ENCODE data around the gene MACROH2A2. TPM values are rescaled to one million over a fixed set of nuclear protein-coding genes. Genes with fewer than 3 reads are reported as not detected.
"Not testable (repeated sequence)": the region's sequence is repeated elsewhere in the genome, so short reads cannot be mapped to it uniquely, and the experiment has no call there.

Gene MACROH2A2
- total RNA-seq (15.2 TPM), polyA plus RNA-seq (18.4 TPM)

DNA sequence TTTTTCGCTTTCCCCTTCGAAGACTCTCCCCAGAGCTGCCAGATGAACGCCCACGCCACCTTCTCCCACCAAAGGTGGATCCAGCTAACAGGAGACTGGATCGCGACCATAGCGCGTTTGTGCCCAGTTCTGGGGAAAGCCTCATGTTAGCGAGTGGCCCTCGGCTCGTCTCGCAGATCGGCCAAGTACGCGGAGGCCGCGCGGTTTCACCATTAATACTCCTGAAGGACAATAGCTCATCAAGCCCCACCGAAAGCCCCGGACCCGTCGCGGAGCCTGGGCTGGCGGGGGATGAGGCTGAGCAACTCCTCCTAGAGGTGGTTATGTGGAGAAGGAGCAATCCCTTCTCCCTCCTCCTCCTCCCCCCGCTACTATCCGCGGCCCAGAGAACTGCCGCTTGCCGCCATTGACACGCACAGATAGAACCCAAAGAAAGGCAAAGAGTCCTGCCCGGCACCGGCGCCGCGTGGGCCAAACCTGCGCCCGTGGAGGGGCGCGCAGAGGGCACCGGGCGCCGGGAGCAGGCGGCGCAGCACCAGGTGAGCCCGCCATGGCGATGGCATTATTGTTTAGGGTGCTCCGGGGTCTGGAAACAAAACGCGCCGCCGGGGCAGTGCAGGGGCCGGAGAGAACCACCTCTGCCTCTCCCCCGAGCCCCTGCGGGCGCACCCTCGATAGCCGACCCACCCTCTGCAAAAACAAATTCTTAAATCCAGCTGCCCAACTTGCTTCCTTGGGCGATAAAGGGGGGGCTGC, at the start of gene MACROH2A2:
MACROH2A2 (plus strand) TSS at position 385 of the 756 bp plus-strand sequence. CDS start 22,813 bp downstream, outside the sequence.
- peak; percentile 64 for DNase-seq (ENCODE audit: extremely low spot score)
- Histone ChIP-seq H3K27ac (ENCODE audit: low read depth) (no peak within 1 kb of the TSS), H3K4me1 (ENCODE audit: insufficient read depth) (no peaks in the 10 kb centered on the region), H3K36me3 (ENCODE audit: insufficient read depth) (no peaks in the 10 kb centered on the region), H3K4me3 (ENCODE audit: low read depth, low read length) (peak within 1 kb of the TSS; percentile 81)
- WGBS: under 1% methylated on average over 58 of the region's 58 CpGs

DNA sequence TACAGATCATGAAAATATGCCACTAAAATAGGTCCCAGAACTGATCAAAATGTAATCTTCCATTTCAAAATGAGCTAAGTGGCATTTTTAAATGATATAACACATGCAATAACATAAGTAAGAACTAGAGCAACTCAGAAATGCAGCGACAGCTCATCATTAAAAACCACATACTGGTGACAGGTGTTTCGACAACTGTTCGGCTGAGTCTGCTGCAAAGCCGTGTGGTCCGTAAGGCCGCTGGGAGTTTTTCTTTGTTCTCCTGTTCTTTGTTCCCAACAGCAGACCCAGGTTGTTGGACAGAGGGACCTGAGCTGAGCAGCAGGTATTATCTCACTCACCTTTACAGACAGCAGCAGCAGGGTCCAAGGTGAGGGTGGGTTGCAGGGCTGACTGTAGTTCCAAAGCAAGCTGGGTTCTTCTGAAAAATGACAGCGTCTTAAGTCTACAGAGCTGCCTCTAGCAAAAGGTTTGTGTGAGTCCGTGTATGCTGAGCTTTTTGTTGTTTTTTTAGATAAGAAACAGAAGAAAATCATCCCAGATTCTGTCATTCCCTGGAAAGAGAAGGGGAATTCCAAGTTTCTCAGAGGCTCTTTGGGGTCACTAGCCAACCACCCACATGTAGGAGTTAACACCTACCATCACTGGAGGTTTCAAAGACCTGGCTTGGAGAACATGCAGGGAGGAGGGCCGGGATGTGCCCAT, 45.4 kb upstream of the MACROH2A2 start:
- no peak overlapping the region for H3K27ac ChIP-seq (ENCODE audit: low read depth)
- no peaks in the 10 kb centered on the region for H3K36me3 ChIP-seq (ENCODE audit: insufficient read depth)
- no peak overlapping the region for H3K4me3 ChIP-seq (ENCODE audit: low read depth, low read length)
- no peaks in the 10 kb centered on the region for H3K4me1 ChIP-seq (ENCODE audit: insufficient read depth)
- no peak for DNase-seq (ENCODE audit: extremely low spot score)
- 79% methylated on average over 9 of the region's 9 CpGs for WGBS

DNA sequence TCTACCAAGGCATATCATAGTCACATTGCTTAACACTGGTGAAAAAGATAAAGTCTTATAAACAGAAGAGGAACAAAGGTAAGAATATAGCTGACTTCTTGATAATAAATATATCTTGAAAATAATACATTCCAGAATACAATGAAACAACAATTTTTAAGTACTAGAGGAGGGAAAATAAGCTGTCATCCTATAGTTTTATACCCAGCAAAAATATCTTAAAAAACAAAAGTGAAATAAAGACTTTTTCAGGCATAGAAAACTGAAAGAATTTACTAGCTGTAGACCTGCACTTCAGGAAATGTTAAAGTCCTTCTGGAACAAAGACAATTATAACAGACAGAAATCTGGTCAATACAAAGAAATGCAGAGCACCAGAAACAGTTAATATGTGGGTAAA, 21.4 kb upstream of the MACROH2A2 start:
- DNase-seq (ENCODE audit: extremely low spot score): no peak
- Histone ChIP-seq H3K4me3 (ENCODE audit: low read depth, low read length) (no peak overlapping the region), H3K4me1 (ENCODE audit: insufficient read depth) (no peaks in the 10 kb centered on the region), H3K27ac (ENCODE audit: low read depth) (no peak overlapping the region), H3K36me3 (ENCODE audit: insufficient read depth) (no peaks in the 10 kb centered on the region)

DNA sequence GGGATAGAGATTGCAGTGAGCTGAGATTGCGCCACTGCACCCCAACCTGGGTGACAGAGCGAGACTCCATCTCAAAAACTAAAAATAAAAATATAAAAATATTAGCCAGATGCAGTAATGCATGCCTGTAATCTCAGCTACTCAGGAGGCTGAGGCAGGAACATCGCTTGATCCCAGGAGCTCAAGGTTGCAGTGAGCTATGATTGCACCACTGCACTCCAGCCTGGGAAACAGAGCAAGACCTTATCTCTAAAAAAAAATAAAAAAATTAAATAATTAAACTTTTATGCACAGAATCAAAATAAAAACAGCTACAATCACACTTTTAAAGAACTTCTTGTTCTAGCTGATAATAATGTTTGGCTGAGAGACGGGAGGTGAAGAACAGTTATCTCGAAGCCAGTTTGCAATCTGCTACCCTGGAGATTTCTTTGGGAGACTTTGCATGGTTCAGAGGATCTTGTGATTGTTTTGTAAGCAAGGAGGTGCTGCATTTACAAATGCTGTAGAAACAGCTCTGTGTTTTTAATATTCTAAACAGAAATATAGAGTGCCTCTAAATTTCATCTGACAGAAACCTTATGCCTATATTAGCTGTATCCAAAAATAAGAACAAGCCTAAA, 19.9 kb upstream of the MACROH2A2 start:
- no peak overlapping the region for H3K27ac ChIP-seq (ENCODE audit: low read depth)
- DNase-seq (ENCODE audit: extremely low spot score): no peak
- H3K4me3 ChIP-seq (ENCODE audit: low read depth, low read length): no peak overlapping the region
- H3K4me1 ChIP-seq (ENCODE audit: insufficient read depth): no peaks in the 10 kb centered on the region
- 87% methylated on average over 5 of the region's 5 CpGs for WGBS
- H3K36me3 ChIP-seq (ENCODE audit: insufficient read depth): no peaks in the 10 kb centered on the region

DNA sequence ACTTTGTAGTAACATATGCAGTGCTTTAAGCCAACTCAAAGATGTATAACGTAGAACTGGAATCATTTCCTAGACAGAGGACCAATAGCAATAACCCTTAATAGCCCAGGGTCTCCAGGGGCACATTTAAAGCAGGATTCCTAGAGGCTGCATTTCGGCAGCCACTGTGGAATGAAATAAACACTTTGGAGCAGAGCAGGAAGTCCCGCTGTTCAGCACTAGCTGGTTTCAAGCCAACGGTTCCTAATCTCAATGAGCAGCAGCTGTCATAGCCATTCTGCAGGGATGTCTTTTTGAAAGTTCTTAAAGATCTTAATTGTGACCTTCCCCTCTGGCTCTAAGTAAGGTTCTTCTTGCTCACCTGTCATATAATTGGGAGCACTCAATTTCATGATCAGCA, 18.4 kb upstream of the MACROH2A2 start:
- no peaks in the 10 kb centered on the region for H3K4me1 ChIP-seq (ENCODE audit: insufficient read depth)
- WGBS: 8% methylated on average over 4 of the region's 4 CpGs
- no peak for DNase-seq (ENCODE audit: extremely low spot score)
- no peak overlapping the region for H3K27ac ChIP-seq (ENCODE audit: low read depth)
- no peaks in the 10 kb centered on the region for H3K36me3 ChIP-seq (ENCODE audit: insufficient read depth)
- H3K4me3 ChIP-seq (ENCODE audit: low read depth, low read length): no peak overlapping the region

DNA sequence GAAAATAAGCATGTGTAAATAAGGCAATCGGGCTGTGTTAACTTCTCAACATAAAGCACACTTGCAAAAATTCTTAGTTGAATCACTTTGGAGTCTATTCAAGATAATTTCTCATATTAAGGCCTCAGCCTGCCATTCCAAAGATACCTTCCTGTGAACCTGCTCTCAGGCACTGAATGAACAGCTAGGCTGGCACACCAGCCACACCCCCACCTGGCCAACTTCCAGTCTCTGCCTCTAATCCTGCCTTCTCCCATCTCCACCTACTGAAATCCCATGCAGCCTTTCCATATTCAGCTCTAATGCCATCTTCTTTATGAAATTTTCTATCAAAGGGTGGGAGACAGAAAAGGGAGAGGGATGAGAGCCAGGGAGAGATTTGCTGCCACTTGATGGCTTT, 17.1 kb upstream of the MACROH2A2 start:
- WGBS: 83% methylated on average over 1 of the region's 1 CpG
- no peak for DNase-seq (ENCODE audit: extremely low spot score)
- Histone ChIP-seq H3K27ac (ENCODE audit: low read depth) (no peak overlapping the region), H3K4me3 (ENCODE audit: low read depth, low read length) (no peak overlapping the region), H3K4me1 (ENCODE audit: insufficient read depth) (no peaks in the 10 kb centered on the region), H3K36me3 (ENCODE audit: insufficient read depth) (no peaks in the 10 kb centered on the region)

DNA sequence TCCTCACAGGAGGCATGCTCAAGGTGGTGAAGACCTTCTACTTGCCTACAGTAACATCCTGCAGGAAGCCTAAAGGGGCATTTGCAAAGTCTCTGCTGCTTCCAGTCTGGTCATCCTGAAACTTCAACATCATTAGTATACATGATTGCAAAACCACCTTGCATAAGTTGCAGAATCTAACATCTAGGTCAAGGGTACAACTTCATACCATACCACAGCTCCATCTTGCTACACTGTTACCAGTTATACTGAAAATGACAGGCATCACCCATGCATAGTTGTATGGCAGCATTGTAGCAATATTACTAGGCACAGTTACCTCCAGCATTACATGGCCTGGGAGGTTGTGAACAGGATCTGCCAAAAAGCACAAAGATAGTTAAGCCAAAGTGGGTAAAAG, 13.7 kb upstream of the MACROH2A2 start:
- no peak for DNase-seq (ENCODE audit: extremely low spot score)
- Histone ChIP-seq H3K36me3 (ENCODE audit: insufficient read depth) (no peaks in the 10 kb centered on the region), H3K4me3 (ENCODE audit: low read depth, low read length) (no peak overlapping the region), H3K4me1 (ENCODE audit: insufficient read depth) (no peaks in the 10 kb centered on the region), H3K27ac (ENCODE audit: low read depth) (no peak overlapping the region)

DNA sequence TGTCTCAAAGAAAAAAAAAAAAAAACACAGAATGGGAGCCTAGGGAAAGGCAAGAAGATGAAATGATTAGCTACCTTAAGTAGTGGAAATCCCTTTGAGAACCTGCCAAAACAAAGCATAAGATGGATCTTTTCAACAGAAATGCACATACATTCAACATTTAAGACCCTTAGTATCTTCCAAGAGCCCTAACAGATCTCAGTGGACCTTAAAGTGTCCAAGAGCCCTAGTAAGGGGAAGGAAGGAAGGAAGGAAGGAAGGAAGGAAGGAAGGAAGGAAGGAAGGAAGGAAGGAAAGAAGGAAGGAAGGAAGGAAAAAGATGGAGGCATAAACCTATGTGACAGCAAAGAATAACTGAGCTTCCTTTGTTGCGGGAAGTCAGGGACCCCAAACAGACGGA, 11.6 kb upstream of the MACROH2A2 start:
- no peak for DNase-seq (ENCODE audit: extremely low spot score)
- no peak overlapping the region for H3K27ac ChIP-seq (ENCODE audit: low read depth)
- no peaks in the 10 kb centered on the region for H3K36me3 ChIP-seq (ENCODE audit: insufficient read depth)
- no peak overlapping the region for H3K4me3 ChIP-seq (ENCODE audit: low read depth, low read length)
- WGBS: 73% methylated on average over 2 of the region's 2 CpGs
- H3K4me1 ChIP-seq (ENCODE audit: insufficient read depth): no peaks in the 10 kb centered on the region

DNA sequence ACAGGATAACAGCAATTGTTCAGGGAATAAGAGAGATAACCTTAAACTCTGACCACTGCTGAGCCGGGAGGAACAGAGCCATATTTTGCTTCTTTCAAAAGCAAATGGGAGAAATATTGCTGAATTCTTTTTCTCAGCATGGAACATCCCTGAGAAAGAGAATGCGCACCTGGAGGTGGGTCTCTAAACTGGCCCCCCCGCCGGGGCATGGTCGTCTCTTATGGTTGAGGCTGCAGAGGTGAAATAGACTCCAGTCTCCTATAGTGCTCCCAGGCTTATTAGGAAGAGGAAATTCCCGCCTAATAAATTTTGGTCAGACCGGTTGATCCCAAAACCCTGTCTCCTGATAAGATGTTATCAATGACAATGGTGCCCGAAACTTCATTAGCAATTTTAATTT, 10.9 kb upstream of the MACROH2A2 start:
- DNase-seq (ENCODE audit: extremely low spot score); H3K27ac ChIP-seq (ENCODE audit: low read depth); H3K4me3 ChIP-seq (ENCODE audit: low read depth, low read length); H3K4me1 ChIP-seq (ENCODE audit: insufficient read depth); H3K36me3 ChIP-seq (ENCODE audit: insufficient read depth): not testable (repeated sequence)
- 52% methylated on average over 8 of the region's 8 CpGs for WGBS

DNA sequence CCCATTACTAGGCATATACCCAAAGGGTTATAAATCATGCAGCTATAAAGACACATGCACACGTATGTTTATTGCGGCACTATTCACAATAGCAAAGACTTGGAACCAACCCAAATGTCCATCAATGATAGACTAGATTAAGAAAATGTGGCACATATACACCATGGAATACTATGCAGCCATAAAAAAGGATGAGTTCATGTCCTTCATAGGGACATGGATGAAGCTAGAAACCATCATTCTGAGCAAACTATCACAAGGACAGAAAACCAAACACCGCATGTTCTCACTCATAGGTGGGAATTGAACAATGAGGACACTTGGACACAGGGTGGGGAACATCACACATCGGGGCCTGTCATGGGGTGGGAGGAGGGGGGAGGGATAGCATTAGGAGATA, 5.6 kb upstream of the MACROH2A2 start:
- WGBS: 91% methylated on average over 4 of the region's 4 CpGs
- H3K36me3 ChIP-seq (ENCODE audit: insufficient read depth); H3K4me1 ChIP-seq (ENCODE audit: insufficient read depth); H3K4me3 ChIP-seq (ENCODE audit: low read depth, low read length); H3K27ac ChIP-seq (ENCODE audit: low read depth); DNase-seq (ENCODE audit: extremely low spot score): not testable (repeated sequence)

DNA sequence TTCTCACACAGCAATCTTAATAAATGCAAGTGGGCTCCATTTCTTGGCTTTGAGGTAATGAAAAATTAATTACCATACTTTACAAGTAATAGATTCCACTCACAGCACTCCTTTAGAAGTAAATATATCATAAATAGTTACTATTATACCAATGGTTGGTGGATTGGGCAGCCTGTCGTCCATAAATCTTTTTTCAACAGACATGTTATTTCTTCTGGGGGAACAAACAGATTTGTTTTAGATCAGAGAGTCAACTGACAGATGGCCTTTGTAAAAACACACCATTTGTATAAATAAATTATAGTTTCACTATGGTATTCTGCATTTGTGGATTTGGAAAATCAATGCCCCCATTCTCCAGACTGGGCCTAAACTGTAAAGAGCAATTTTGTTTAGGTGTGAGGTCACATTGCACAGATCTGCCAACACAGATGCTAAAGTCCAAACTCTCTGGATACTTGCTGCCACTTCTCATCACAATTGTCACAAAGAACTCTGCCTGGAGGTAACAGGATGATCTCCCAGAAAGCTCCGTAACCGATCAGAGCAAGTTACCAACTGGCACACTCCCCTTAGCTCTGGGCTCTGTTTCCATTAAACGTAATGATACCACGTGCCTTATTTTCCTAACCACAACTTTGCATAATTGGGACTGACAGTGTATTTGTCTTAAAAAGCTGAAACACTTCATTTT, 4.5 kb upstream of the MACROH2A2 start:
- no peaks in the 10 kb centered on the region for H3K4me1 ChIP-seq (ENCODE audit: insufficient read depth)
- H3K36me3 ChIP-seq (ENCODE audit: insufficient read depth): no peaks in the 10 kb centered on the region
- H3K27ac ChIP-seq (ENCODE audit: low read depth): no peak overlapping the region
- no peak overlapping the region for H3K4me3 ChIP-seq (ENCODE audit: low read depth, low read length)
- no peak for DNase-seq (ENCODE audit: extremely low spot score)
- WGBS: 82% methylated on average over 5 of the region's 5 CpGs

DNA sequence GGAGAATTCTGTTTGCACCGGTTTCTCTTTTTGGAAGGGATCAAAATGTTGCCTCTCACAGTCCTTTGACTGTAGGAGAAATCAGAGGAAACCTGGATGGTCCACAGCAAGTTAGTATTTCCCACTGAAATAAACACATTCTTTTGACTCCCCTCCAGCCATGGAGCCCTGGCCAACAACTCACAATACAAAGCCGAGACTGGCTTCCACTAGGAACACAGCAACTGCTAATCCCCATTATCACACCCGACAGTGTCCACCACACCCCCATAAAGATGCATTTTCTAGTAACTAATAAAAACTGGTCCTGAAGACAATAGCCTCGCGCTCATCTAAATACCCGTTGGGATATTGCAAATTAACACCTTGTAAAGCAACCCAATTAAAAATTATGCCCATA, 798 bp upstream of the MACROH2A2 start:
- DNase-seq (ENCODE audit: extremely low spot score): no peak
- Histone ChIP-seq H3K4me3 (ENCODE audit: low read depth, low read length) (no peak overlapping the region), H3K36me3 (ENCODE audit: insufficient read depth) (no peaks in the 10 kb centered on the region), H3K27ac (ENCODE audit: low read depth) (no peak overlapping the region), H3K4me1 (ENCODE audit: insufficient read depth) (no peaks in the 10 kb centered on the region)
- 28% methylated on average over 6 of the region's 6 CpGs for WGBS

DNA sequence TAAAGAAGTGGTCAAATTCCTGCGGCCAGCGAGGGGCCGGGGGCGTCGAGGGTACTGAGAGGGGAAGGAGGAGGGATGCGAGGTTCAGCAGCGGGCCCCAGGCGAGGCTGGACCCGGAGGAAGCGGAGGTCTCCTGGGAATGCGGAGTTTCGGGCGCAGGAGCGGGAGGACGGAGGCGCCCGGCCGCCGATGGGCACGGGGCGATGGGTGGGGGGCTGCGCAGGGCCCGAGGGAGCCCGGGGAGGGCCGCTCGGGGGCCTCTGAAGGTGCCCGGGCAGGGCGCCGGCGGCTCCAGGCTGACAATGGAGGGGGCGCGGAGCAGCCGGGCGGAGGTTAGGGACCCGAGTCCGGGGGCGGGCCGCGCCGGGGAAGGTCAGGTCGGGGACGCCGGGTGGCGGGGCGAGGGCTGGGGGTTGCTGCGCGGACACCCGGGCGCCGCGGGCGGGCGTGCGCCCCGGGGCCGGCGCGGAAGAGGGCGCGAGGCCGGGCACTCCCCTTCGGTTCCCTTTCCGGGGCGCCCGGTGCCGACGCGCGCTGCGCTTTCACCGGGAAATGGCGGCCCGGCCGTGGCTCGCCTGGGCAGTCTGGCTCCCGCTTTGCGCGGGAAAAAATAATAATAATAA, 683 bp downstream of the MACROH2A2 start:
- Histone ChIP-seq H3K27ac (ENCODE audit: low read depth) (no peak overlapping the region), H3K4me1 (ENCODE audit: insufficient read depth) (no peaks in the 10 kb centered on the region), H3K36me3 (ENCODE audit: insufficient read depth) (no peaks in the 10 kb centered on the region), H3K4me3 (ENCODE audit: low read depth, low read length) (peak overlapping the region; percentile 81)
- DNase-seq (ENCODE audit: extremely low spot score): no peak
- whole genome bisulfite sequencing: under 1% methylated on average over 78 of the region's 78 CpGs

All from urinary bladder (tissue), 4 donors.